Stimulated activated CD8-positive, alpha-beta memory T cell treated with anti-CD3 and anti-CD28 coated beads, Interleukin-7, amount 100 ng/mL, for 24 hours (primary cell): ENCODE results near the gene TMEM165.

Source experiments
- DNase-seq: peaks from one replicate; pipeline ENCODE4 v3.0.0-alpha.2; 2020; ENCODE audit warnings: low read depth

The TMEM165 gene

GRCh38 chr4:55367084-55367722 is 28.6 kb upstream of the TMEM165 start:
- no peak for DNase-seq

GRCh38 chr4:55369968-55370367 is 25.8 kb upstream of the TMEM165 start:
- DNase-seq, result no peak

GRCh38 chr4:55372259-55372658 is 23.5 kb upstream of the TMEM165 start:
- DNase-seq, result no peak

GRCh38 chr4:55373461-55373860 is 22.3 kb upstream of the TMEM165 start:
- DNase-seq, result no peak

GRCh38 chr4:55376698-55377097 is 19.1 kb upstream of the TMEM165 start:
- no peak for DNase-seq

GRCh38 chr4:55378617-55379467 is 16.9 kb upstream of the TMEM165 start:
- no peak for DNase-seq

GRCh38 chr4:55380576-55380975 is 15.2 kb upstream of the TMEM165 start:
- DNase-seq, result no peak

GRCh38 chr4:55381502-55381901 is 14.3 kb upstream of the TMEM165 start:
- DNase-seq, result no peak

GRCh38 chr4:55382488-55383003 is 13.2 kb upstream of the TMEM165 start:
- no peak for DNase-seq

GRCh38 chr4:55385201-55385649 is 10.5 kb upstream of the TMEM165 start:
- DNase-seq, result no peak

- DNase-seq, result no peak
Measured at GRCh38 chr4:55386073-55386472, 9.7 kb upstream of the TMEM165 start.

GRCh38 chr4:55386840-55387239 is 8.9 kb upstream of the TMEM165 start:
- DNase-seq, result no peak

- no peak for DNase-seq
Measured at GRCh38 chr4:55393461-55394320, 2.1 kb upstream of the TMEM165 start.

- DNase-seq, result no peak
Measured at GRCh38 chr4:55395218-55395528, 584 bp upstream of the TMEM165 start.

GRCh38 chr4:55396308-55397125 is 760 bp downstream of the TMEM165 start:
- DNase-seq, result no peak

- no peak for DNase-seq
Measured at GRCh38 chr4:55397126-55397436, 1.3 kb downstream of the TMEM165 start.

GRCh38 chr4:55397520-55398321 is 2.0 kb downstream of the TMEM165 start:
- no peak for DNase-seq

GRCh38 chr4:55398461-55398860 is 2.7 kb downstream of the TMEM165 start:
- no peak for DNase-seq

GRCh38 chr4:55398966-55399365 is 3.2 kb downstream of the TMEM165 start:
- no peak for DNase-seq

- DNase-seq, result no peak
Measured at GRCh38 chr4:55399581-55399980, 3.8 kb downstream of the TMEM165 start.

- DNase-seq, result no peak
Measured at GRCh38 chr4:55405073-55405472, 9.3 kb downstream of the TMEM165 start.
